ENCODE results near the gene BMPER.

The BMPER gene

GRCh38 chr7:33958104-33958503, 52.8 kb downstream of the BMPER start:
- Histone ChIP-seq H3K4me1 (ENCODE audit: control insufficient read depth in 1 of 2, insufficient read depth in 2 of 2, low read length in 2 of 2) (no peaks in the 10 kb centered on the region), H3K4me3 (ENCODE audit: low read depth in 1 of 2, low read length in 2 of 2) (no peak overlapping the region), H3K27me3 (ENCODE audit: low read depth, low read length) (no peaks in the 10 kb centered on the region), H3K27ac (ENCODE audit: low read length) (no peak overlapping the region), H3K9me3 (ENCODE audit: control insufficient read depth in 1 of 2, low read length in 2 of 2) (no peaks in the 10 kb centered on the region), H3K36me3 (ENCODE audit: control insufficient read depth in 1 of 2, insufficient read depth in 2 of 2, low read length in 2 of 2) (no peaks in the 10 kb centered on the region)

DNA sequence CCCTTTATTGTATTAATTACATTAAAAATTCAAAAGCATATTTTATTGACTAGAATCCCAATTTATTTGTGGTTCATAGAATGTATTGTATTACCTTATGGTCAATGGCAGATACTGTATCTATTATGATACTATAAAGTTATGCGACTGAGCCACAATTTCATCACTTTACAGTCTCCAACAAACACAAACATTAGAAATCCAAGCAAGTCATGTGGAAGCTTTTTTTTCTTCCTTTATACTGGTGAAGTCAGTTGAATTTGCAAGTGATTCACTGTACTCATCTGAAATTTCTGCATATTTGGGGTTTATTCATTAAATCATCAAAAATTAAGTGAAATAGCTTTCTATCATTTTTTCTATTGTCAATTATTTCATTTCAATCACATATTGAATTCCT, 54.3 kb downstream of the BMPER start:
- Histone ChIP-seq H3K4me3 (ENCODE audit: low read depth in 1 of 2, low read length in 2 of 2) (no peak overlapping the region), H3K4me1 (ENCODE audit: control insufficient read depth in 1 of 2, insufficient read depth in 2 of 2, low read length in 2 of 2) (peaks cover 0 to 2% of the 10 kb centered on the region in 2 donors), H3K27ac (ENCODE audit: low read length) (no peak overlapping the region), H3K9me3 (ENCODE audit: control insufficient read depth in 1 of 2, low read length in 2 of 2) (no peaks in the 10 kb centered on the region), H3K27me3 (ENCODE audit: low read depth, low read length) (no peaks in the 10 kb centered on the region), H3K36me3 (ENCODE audit: control insufficient read depth in 1 of 2, insufficient read depth in 2 of 2, low read length in 2 of 2) (no peaks in the 10 kb centered on the region)

DNA sequence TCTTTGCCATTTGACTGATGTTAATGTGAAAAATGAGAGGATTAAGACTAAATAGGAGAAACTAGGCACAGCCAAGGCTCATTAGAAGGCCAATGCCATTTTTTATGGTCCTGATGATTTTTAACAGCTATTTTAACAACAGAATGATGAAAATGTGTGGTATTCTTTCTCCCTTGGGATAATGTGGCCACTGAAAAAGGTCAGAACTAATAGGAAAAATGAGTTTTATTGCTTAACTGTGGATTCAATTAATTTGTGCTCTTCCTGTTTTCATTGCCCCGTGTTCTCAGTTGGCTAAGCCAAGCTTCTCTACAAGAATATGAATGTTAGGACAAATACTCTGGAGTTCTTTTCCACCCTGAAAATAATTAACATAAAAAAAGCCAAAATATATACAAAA, 56.6 kb downstream of the BMPER start:
- Histone ChIP-seq H3K4me1 (ENCODE audit: control insufficient read depth in 1 of 2, insufficient read depth in 2 of 2, low read length in 2 of 2) (peaks cover 0 to 12% of the 10 kb centered on the region in 2 donors), H3K36me3 (ENCODE audit: control insufficient read depth in 1 of 2, insufficient read depth in 2 of 2, low read length in 2 of 2) (no peaks in the 10 kb centered on the region), H3K27me3 (ENCODE audit: low read depth, low read length) (no peaks in the 10 kb centered on the region), H3K9me3 (ENCODE audit: control insufficient read depth in 1 of 2, low read length in 2 of 2) (no peaks in the 10 kb centered on the region), H3K4me3 (ENCODE audit: low read depth in 1 of 2, low read length in 2 of 2) (no peak overlapping the region), H3K27ac (ENCODE audit: low read length) (no peak overlapping the region)

DNA sequence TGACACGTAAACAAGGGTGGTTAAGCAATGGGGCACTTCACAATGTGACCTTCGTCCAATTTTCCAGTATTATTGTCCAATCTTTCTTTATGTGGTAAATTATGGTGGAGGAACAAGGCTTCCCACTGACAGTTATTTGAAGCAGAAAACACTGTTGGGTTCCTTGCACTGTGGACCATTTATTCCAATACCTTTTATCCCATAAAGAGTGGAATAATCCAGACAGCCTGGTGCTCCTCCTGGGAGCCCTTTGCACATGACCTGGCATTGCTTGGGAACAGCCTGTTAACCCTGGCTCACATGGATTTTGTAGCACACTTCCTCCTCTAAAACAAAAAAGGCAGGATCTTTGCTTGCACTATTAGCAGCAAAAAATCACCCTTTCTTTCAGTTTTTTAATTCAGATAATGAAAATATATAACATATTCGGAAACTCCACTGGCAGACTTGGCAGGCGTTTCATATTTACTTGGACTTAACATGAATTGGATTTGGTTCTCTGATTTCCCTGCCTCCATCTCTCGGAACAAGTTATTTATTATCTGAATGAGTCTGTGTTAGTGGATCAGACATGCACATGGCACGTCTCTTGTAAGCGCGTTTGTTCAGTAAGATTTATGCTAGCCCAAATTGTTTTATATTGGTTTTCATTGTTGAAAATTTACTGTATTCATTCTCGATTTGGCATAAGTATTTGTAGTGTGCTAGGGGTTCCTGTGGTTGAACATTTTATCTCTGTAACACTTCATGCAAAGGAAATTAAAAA, 59.3 kb downstream of the BMPER start:
- no peak overlapping the region for H3K4me3 ChIP-seq (ENCODE audit: low read depth in 1 of 2, low read length in 2 of 2)
- H3K9me3 ChIP-seq (ENCODE audit: control insufficient read depth in 1 of 2, low read length in 2 of 2), result no peaks in the 10 kb centered on the region
- H3K4me1 ChIP-seq (ENCODE audit: control insufficient read depth in 1 of 2, insufficient read depth in 2 of 2, low read length in 2 of 2), result peaks cover 0 to 12% of the 10 kb centered on the region in 2 donors
- H3K36me3 ChIP-seq (ENCODE audit: control insufficient read depth in 1 of 2, insufficient read depth in 2 of 2, low read length in 2 of 2), result no peaks in the 10 kb centered on the region
- no peaks in the 10 kb centered on the region for H3K27me3 ChIP-seq (ENCODE audit: low read depth, low read length)
- H3K27ac ChIP-seq (ENCODE audit: low read length), result no peak overlapping the region

DNA sequence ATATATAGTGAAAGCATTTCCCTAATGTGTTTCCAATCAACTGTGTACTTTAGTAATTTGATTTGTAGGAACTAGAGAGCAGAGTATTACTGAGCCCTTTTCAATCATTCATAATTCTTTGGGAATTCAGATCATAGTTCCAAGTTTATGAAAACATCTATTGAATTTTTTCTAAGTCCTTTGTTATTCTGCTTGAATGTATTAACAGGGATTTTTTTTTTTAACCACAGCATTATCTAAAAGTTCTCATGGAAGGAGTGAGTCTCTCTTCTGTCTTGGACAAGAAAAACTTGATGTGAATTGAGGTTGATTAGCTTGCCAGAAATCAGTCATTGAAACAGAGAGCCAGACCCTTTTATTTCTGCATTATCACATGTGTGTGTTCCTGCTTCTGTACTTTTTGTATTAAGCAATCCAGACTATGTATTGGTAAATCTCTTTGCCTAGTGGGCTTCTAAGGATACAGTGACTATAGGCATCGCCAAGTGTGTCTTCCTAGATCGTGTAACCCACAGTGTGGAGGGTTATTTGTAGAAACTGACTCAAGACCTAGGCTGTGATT, 59.9 kb downstream of the BMPER start:
- Histone ChIP-seq H3K9me3 (ENCODE audit: control insufficient read depth in 1 of 2, low read length in 2 of 2) (no peaks in the 10 kb centered on the region), H3K27me3 (ENCODE audit: low read depth, low read length) (no peaks in the 10 kb centered on the region), H3K27ac (ENCODE audit: low read length) (no peak overlapping the region), H3K4me3 (ENCODE audit: low read depth in 1 of 2, low read length in 2 of 2) (no peak overlapping the region), H3K4me1 (ENCODE audit: control insufficient read depth in 1 of 2, insufficient read depth in 2 of 2, low read length in 2 of 2) (peaks cover 0 to 12% of the 10 kb centered on the region in 2 donors), H3K36me3 (ENCODE audit: control insufficient read depth in 1 of 2, insufficient read depth in 2 of 2, low read length in 2 of 2) (no peaks in the 10 kb centered on the region)

DNA sequence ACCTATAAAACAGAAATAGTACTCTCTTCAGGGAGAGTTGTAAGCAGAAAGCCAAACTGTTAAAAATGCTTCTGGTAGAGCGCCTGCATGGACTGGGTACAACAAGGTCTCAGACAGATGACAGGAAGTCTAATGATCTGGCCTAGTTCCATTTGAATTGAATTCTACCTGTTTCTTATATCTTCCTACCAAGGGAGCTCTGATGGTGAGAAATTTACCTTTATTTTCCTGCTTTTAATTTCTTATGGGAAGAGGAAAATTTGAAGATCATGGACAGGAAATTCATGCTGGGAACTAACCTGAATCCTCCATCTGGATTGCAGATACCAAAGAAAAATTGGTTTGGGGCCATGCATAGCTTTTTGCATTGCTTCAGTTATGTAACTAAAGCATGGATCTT, 63.3 kb downstream of the BMPER start:
- no peaks in the 10 kb centered on the region for H3K9me3 ChIP-seq (ENCODE audit: control insufficient read depth in 1 of 2, low read length in 2 of 2)
- H3K36me3 ChIP-seq (ENCODE audit: control insufficient read depth in 1 of 2, insufficient read depth in 2 of 2, low read length in 2 of 2), result no peaks in the 10 kb centered on the region
- H3K27me3 ChIP-seq (ENCODE audit: low read depth, low read length), result no peaks in the 10 kb centered on the region
- peaks cover 0 to 12% of the 10 kb centered on the region in 2 donors for H3K4me1 ChIP-seq (ENCODE audit: control insufficient read depth in 1 of 2, insufficient read depth in 2 of 2, low read length in 2 of 2)
- H3K27ac ChIP-seq (ENCODE audit: low read length), result no peak overlapping the region
- no peak overlapping the region for H3K4me3 ChIP-seq (ENCODE audit: low read depth in 1 of 2, low read length in 2 of 2)

DNA sequence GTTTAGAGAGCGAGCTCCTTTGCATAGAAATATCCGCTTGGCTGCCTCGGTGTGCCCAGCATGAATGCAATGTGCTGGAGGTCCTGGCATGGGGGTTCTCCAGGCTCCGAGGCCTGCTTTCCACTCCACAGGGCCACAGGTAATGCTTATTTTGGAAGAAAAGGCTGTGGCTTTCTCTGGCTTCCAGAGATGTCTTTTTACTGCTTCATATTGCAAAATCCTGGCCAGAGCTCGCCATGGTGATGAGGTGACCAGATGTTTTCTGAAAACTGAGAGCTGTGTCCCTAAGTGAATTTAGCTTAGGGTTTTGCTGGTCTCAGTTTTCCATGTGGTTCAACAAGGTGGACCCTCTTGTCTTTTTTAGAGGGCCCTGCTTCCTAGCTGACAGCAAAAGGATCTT, 65.2 kb downstream of the BMPER start:
- H3K4me3 ChIP-seq (ENCODE audit: low read depth in 1 of 2, low read length in 2 of 2), result no peak overlapping the region
- H3K9me3 ChIP-seq (ENCODE audit: control insufficient read depth in 1 of 2, low read length in 2 of 2), result no peaks in the 10 kb centered on the region
- no peaks in the 10 kb centered on the region for H3K27me3 ChIP-seq (ENCODE audit: low read depth, low read length)
- no peak overlapping the region for H3K27ac ChIP-seq (ENCODE audit: low read length)
- no peaks in the 10 kb centered on the region for H3K36me3 ChIP-seq (ENCODE audit: control insufficient read depth in 1 of 2, insufficient read depth in 2 of 2, low read length in 2 of 2)
- peaks cover 0 to 2% of the 10 kb centered on the region in 2 donors for H3K4me1 ChIP-seq (ENCODE audit: control insufficient read depth in 1 of 2, insufficient read depth in 2 of 2, low read length in 2 of 2)

GRCh38 chr7:33971106-33971505, 65.8 kb downstream of the BMPER start:
- Histone ChIP-seq H3K27ac (ENCODE audit: low read length) (no peak overlapping the region), H3K4me1 (ENCODE audit: control insufficient read depth in 1 of 2, insufficient read depth in 2 of 2, low read length in 2 of 2) (no peaks in the 10 kb centered on the region), H3K9me3 (ENCODE audit: control insufficient read depth in 1 of 2, low read length in 2 of 2) (no peaks in the 10 kb centered on the region), H3K4me3 (ENCODE audit: low read depth in 1 of 2, low read length in 2 of 2) (no peak overlapping the region), H3K36me3 (ENCODE audit: control insufficient read depth in 1 of 2, insufficient read depth in 2 of 2, low read length in 2 of 2) (no peaks in the 10 kb centered on the region), H3K27me3 (ENCODE audit: low read depth, low read length) (no peaks in the 10 kb centered on the region)

- Histone ChIP-seq H3K36me3 (ENCODE audit: control insufficient read depth in 1 of 2, insufficient read depth in 2 of 2, low read length in 2 of 2) (no peaks in the 10 kb centered on the region), H3K27me3 (ENCODE audit: low read depth, low read length) (no peaks in the 10 kb centered on the region), H3K4me1 (ENCODE audit: control insufficient read depth in 1 of 2, insufficient read depth in 2 of 2, low read length in 2 of 2) (no peaks in the 10 kb centered on the region), H3K27ac (ENCODE audit: low read length) (no peak overlapping the region), H3K9me3 (ENCODE audit: control insufficient read depth in 1 of 2, low read length in 2 of 2) (no peaks in the 10 kb centered on the region), H3K4me3 (ENCODE audit: low read depth in 1 of 2, low read length in 2 of 2) (no peak overlapping the region)
These were observed 68.1 kb downstream of the BMPER start for GRCh38 chr7:33973231-33974015.

DNA sequence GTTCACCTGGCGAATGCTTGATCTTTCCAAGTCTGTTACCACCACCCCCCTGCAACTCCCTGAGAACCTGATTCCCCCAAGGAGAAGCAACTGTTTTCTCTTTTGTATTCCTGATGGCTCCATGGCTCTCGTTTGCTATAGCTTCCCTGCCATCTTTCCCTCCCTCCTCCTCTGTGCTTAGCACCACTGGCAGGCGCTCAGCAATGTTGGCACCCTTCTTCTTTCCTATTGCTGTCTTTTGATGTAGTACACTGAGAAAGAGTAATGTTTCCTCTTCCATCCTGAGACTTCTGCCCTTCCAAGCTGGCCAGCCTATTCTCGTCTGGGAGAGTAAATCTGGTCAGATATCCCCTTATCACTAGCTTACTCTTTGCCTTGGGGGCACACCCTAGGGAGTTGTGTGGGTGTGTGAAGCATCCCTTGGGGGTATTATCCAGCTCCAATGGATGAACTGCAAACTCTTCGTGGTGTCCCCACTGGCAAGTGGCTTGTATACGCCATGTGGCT, 74.0 kb downstream of the BMPER start:
- Histone ChIP-seq H3K27ac (ENCODE audit: low read length) (no peak overlapping the region), H3K4me3 (ENCODE audit: low read depth in 1 of 2, low read length in 2 of 2) (no peak overlapping the region), H3K27me3 (ENCODE audit: low read depth, low read length) (no peaks in the 10 kb centered on the region), H3K4me1 (ENCODE audit: control insufficient read depth in 1 of 2, insufficient read depth in 2 of 2, low read length in 2 of 2) (no peaks in the 10 kb centered on the region), H3K36me3 (ENCODE audit: control insufficient read depth in 1 of 2, insufficient read depth in 2 of 2, low read length in 2 of 2) (no peaks in the 10 kb centered on the region), H3K9me3 (ENCODE audit: control insufficient read depth in 1 of 2, low read length in 2 of 2) (no peaks in the 10 kb centered on the region)

- Histone ChIP-seq H3K36me3 (ENCODE audit: control insufficient read depth in 1 of 2, insufficient read depth in 2 of 2, low read length in 2 of 2) (no peaks in the 10 kb centered on the region), H3K27me3 (ENCODE audit: low read depth, low read length) (no peaks in the 10 kb centered on the region), H3K9me3 (ENCODE audit: control insufficient read depth in 1 of 2, low read length in 2 of 2) (no peaks in the 10 kb centered on the region), H3K27ac (ENCODE audit: low read length) (no peak overlapping the region), H3K4me1 (ENCODE audit: control insufficient read depth in 1 of 2, insufficient read depth in 2 of 2, low read length in 2 of 2) (no peaks in the 10 kb centered on the region), H3K4me3 (ENCODE audit: low read depth in 1 of 2, low read length in 2 of 2) (no peak overlapping the region)
These were observed 74.5 kb downstream of the BMPER start for GRCh38 chr7:33979807-33980355.

Data from muscle layer of duodenum (tissue), 2 donors.